Skeletal muscle satellite cell (primary cell): ENCODE results near the gene PRDM4.
A peak's percentile ranks its signal among the peaks of the same experiment; 100 is the strongest.
"Not testable (repeated sequence)": the region's sequence is repeated elsewhere in the genome, so short reads cannot be mapped to it uniquely, and the experiment has no call there.

Experiments
- H3K27me3 ChIP-seq: 2 replicates; pipeline ENCODE4 v1.7.0; 2013; ENCODE audit warnings: low read length; ENCODE audit not compliant: control insufficient read depth, insufficient read depth
- H3K36me3 ChIP-seq: 2 replicates; pipeline ENCODE4 v1.7.0; 2013; ENCODE audit warnings: mild to moderate bottlenecking, control low read depth, low read length; ENCODE audit not compliant: insufficient read depth
- H3K4me1 ChIP-seq: 2 replicates; pipeline ENCODE4 v1.7.0; 2013; ENCODE audit warnings: low read length; ENCODE audit not compliant: control insufficient read depth, insufficient read depth
- H3K4me2 ChIP-seq: 2 replicates; pipeline ENCODE4 v1.7.0; 2013; ENCODE audit warnings: mild to moderate bottlenecking, low read length
- H3K4me3 ChIP-seq: 2 replicates; pipeline ENCODE4 v1.7.0; 2013; ENCODE audit warnings: low read length
- H3K9ac ChIP-seq: 2 replicates; pipeline ENCODE4 v1.7.0; 2013; ENCODE audit warnings: mild to moderate bottlenecking, low read depth, low read length, moderate library complexity
- H3K9me3 ChIP-seq: replicated peaks from 2 replicates; pipeline ENCODE4 v1.7.0; 2013; ENCODE audit warnings: mild to moderate bottlenecking, control low read depth, low read length

The PRDM4 gene

DNA sequence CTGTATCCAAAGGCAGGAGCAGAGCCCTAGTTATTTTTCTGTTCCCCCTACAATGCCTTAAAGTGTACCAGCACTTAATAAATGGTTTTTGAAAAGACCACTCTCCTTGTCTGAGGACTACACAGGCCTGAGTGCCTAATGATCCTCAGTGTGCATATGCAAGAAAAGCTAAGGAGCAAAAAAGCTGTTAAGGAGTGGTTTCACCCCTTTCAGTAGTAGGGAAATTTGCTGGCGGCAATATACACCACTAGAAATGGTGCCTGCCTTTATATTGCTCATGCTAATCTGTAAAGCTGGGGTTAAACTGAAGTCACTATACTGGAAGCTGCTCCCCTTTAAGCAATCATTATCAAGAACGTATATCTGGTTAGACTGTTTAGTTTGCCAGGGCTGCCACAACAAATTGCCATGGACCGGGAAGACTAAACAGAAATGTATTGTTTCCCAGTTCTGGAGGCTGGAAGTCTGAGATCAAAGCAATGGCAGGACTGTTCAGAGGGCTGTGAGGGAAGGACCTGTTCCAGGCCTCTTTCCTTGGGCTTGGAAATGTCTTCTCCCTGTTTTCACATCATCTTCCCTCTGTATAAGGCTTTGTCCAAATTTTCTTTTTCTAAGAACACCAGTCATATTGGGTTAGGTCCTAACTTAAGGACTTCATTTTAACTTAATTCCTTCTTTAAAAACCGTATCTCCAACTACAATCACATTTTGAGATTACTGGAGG, 30.2 kb downstream of the PRDM4 start:
- Histone ChIP-seq H3K36me3 (peaks cover 39% of the 10 kb centered on the region), H3K9me3 (no peaks in the 10 kb centered on the region), H3K9ac (no peak overlapping the region), H3K4me2 (no peak overlapping the region), H3K27me3 (no peaks in the 10 kb centered on the region), H3K4me3 (no peak overlapping the region), H3K4me1 (no peaks in the 10 kb centered on the region)

DNA sequence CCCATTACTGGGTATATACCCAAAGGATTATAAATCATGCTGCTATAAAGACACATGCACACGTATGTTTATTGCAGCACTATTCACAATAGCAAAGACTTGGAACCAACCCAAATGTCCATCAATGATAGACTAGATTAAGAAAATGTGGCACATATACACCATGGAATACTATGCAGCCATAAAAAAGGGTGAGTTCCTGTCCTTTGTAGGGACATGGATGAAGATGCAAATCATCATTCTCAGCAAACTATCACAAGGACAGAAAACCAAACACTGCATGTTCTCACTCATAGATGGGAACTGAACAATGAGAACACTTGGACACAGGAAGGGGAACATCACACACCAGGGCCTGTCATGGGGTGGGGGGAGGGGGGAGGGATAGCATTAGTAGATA, 33.2 kb downstream of the PRDM4 start:
- H3K4me1 ChIP-seq, H3K27me3 ChIP-seq, H3K9ac ChIP-seq, H3K4me3 ChIP-seq, H3K36me3 ChIP-seq, H3K4me2 ChIP-seq, H3K9me3 ChIP-seq: not testable (repeated sequence)

DNA sequence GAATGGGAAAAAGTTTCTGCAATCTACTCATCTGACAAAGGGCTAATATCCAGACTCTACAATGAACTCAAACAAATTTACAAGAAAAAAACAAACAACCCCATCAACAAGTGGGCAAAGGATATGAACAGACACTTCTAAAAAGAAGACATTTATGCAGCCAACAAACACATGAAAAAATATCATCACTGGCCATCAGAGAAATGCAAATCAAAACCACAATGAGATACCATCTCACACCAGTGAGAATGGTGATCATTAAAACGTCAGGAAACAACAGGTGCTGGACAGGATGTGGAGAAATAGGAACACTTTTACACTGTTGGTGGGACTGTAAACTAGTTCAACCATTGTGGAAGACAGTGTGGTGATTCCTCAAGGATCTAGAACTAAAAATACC, 33.6 kb downstream of the PRDM4 start:
- H3K36me3 ChIP-seq, H3K9ac ChIP-seq, H3K4me3 ChIP-seq, H3K4me1 ChIP-seq, H3K4me2 ChIP-seq, H3K9me3 ChIP-seq, H3K27me3 ChIP-seq: not testable (repeated sequence)

DNA sequence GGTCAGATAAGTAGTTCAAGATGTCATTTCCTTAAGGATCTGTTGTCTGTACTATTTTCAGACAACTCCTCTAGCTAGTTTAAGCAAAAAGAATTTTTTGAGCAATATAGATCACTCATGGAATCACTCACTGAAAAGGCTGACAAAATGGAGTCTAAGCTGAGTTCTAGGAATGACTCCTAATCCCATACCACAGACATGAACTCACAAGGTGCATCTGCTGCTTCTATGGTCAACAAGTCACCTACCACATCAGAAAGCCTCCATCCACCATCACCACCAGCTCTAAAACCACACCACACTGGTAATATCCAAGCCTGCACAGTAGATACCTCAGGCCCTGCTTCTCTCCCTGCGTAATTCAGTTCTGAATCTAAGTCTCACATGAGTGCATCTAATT, 42.3 kb downstream of the PRDM4 start:
- Histone ChIP-seq H3K4me3 (no peak overlapping the region), H3K27me3 (no peaks in the 10 kb centered on the region), H3K9me3 (no peaks in the 10 kb centered on the region), H3K9ac (no peak overlapping the region), H3K36me3 (peaks cover 22% of the 10 kb centered on the region), H3K4me1 (no peaks in the 10 kb centered on the region), H3K4me2 (no peak overlapping the region)

DNA sequence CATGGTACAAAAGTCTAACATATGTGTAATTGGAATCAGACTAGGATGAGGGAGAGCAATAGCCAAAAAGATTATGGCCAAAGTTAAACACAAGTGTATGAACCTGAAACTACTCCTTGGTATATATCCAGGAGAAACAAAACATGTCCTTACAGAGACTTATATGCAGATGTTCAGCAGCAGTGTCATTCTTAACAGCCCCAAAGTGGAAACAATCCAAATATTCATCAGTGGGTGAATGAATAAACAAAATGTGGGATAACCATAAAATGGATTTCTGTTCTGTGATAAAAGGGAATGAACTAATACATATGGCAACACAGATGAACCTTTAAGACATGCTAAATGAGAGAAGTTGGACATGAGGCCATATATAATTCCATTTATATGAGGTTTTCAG, 45.2 kb downstream of the PRDM4 start:
- Histone ChIP-seq H3K9ac (no peak overlapping the region), H3K4me3 (no peak overlapping the region), H3K9me3 (no peaks in the 10 kb centered on the region), H3K36me3 (peaks cover 50% of the 10 kb centered on the region), H3K4me1 (no peaks in the 10 kb centered on the region), H3K27me3 (no peaks in the 10 kb centered on the region), H3K4me2 (no peak overlapping the region)

- not testable (repeated sequence) for H3K9ac ChIP-seq, H3K9me3 ChIP-seq, H3K4me1 ChIP-seq, H3K4me3 ChIP-seq, H3K4me2 ChIP-seq, H3K27me3 ChIP-seq
- peaks cover 65% of the 10 kb centered on the region for H3K36me3 ChIP-seq
Observed at GRCh38 chr12:107705522-107705921, 55.4 kb downstream of the PRDM4 start.

GRCh38 chr12:107704041-107704440, 56.9 kb downstream of the PRDM4 start:
- H3K9ac ChIP-seq = no peak overlapping the region
- H3K36me3 ChIP-seq = peaks cover 65% of the 10 kb centered on the region
- no peaks in the 10 kb centered on the region for H3K9me3 ChIP-seq
- H3K4me1 ChIP-seq = peaks cover 3% of the 10 kb centered on the region
- no peaks in the 10 kb centered on the region for H3K27me3 ChIP-seq
- no peak overlapping the region for H3K4me2 ChIP-seq
- no peak overlapping the region for H3K4me3 ChIP-seq

- H3K4me3 ChIP-seq = no peak overlapping the region
- no peaks in the 10 kb centered on the region for H3K9me3 ChIP-seq
- no peak overlapping the region for H3K4me2 ChIP-seq
- no peak overlapping the region for H3K9ac ChIP-seq
- H3K4me1 ChIP-seq = peaks cover 3% of the 10 kb centered on the region
- no peaks in the 10 kb centered on the region for H3K27me3 ChIP-seq
- H3K36me3 ChIP-seq = peaks cover 75% of the 10 kb centered on the region
Observed at GRCh38 chr12:107702106-107702505, 58.8 kb downstream of the PRDM4 start.

- not testable (repeated sequence) for H3K4me3 ChIP-seq, H3K27me3 ChIP-seq, H3K4me2 ChIP-seq, H3K4me1 ChIP-seq, H3K9me3 ChIP-seq, H3K9ac ChIP-seq
- H3K36me3 ChIP-seq = peaks cover 83% of the 10 kb centered on the region
Observed at GRCh38 chr12:107695772-107696171, 65.2 kb downstream of the PRDM4 start.

- no peaks in the 10 kb centered on the region for H3K9me3 ChIP-seq
- peaks cover 17% of the 10 kb centered on the region for H3K4me1 ChIP-seq
- H3K9ac ChIP-seq = peak within 1 kb of the TSS; percentile 94
- H3K4me3 ChIP-seq = peak within 1 kb of the TSS; percentile 91
- peak within 1 kb of the TSS; percentile 85 for H3K4me2 ChIP-seq
- peaks cover 23% of the 10 kb centered on the region for H3K36me3 ChIP-seq
- peaks cover 7% of the 10 kb centered on the region for H3K27me3 ChIP-seq
Observed at GRCh38 chr12:107685360-107686248, 75.3 kb downstream of the PRDM4 start, which contains the start of gene PWP1. Gene PWP1, plus strand, starts transcription at chr12:107685799. Its CDS starts 101 bp downstream, at chr12:107685900.

- H3K9me3 ChIP-seq = no peaks in the 10 kb centered on the region
- H3K27me3 ChIP-seq = peaks cover 13% of the 10 kb centered on the region
- peak overlapping the region; percentile 91 for H3K4me3 ChIP-seq
- H3K36me3 ChIP-seq = peaks cover 17% of the 10 kb centered on the region
- peak overlapping the region; percentile 94 for H3K9ac ChIP-seq
- H3K4me1 ChIP-seq = peaks cover 17% of the 10 kb centered on the region
- H3K4me2 ChIP-seq = peak overlapping the region; percentile 85
Observed at GRCh38 chr12:107684990-107685359, 76.0 kb downstream of the PRDM4 start.
